Ovary (tissue), 3 donors: Measurements from ENCODE around the gene TRMT1.

Experiments used
- CTCF ChIP-seq, 3 donors: fragments of 450-650 bp in 2 of 3; fragments of 200-600 bp in 1 of 3; IDR thresholded peaks; one replicate each; pipeline versions ENCODE4 v1.5.1 to v1.8.0; 2016 to 2022; ENCODE audit warnings: antibody characterized with exemption in 3 of 3, mild to moderate bottlenecking in 1 of 3
- POLR2A ChIP-seq: fragments of 450-650 bp; IDR thresholded peaks from one replicate; pipeline ENCODE4 v1.6.1; 2017; ENCODE audit warnings: antibody characterized with exemption, mild to moderate bottlenecking, moderate library complexity
- donor health status: DM: no; HTN: no; CAD: no.

GRCh38 chr19:13151605-13152355 is 35.2 kb upstream of the TRMT1 start:
- TF ChIP-seq CTCF (IDR thresholded peaks at IDR 0.05), result peak in 1 of 3 donors; percentile 40
- peak; percentile 98 for TF ChIP-seq POLR2A
